ENCODE results near the gene GABRR3.

GRCh38 chr3:98013411-98014267 is 21.5 kb downstream of the GABRR3 start:
- no peak for TF ChIP-seq CTCF (IDR thresholded peaks at IDR 0.05; ENCODE audit: poor library complexity)
- TF ChIP-seq EZH2 (IDR thresholded peaks at IDR 0.05; ENCODE audit: borderline replicate concordance) = no peak
